Activated CD4-positive, alpha-beta T cell treated with anti-CD3 and anti-CD28 coated beads for 48 hours (primary cell): ENCODE measurements around the gene FGFR3.
"Not testable (repeated sequence)": the region's sequence is repeated elsewhere in the genome, so short reads cannot be mapped to it uniquely, and the experiment has no call there.

Experiments used
- DNase-seq: peaks from one replicate; pipeline ENCODE4 v3.0.0-alpha.2; 2020

FGFR3 gene

GRCh38 chr4:1821679-1822567 lies 28.8 kb downstream of the FGFR3 start:
- no peak for DNase-seq

GRCh38 chr4:1822568-1823544 lies 29.8 kb downstream of the FGFR3 start:
- no peak for DNase-seq

GRCh38 chr4:1823545-1823932 lies 30.4 kb downstream of the FGFR3 start:
- DNase-seq: no peak

- DNase-seq: no peak
These were observed 31.7 kb downstream of the FGFR3 start for GRCh38 chr4:1824746-1825145.

- no peak for DNase-seq
These were observed 32.2 kb downstream of the FGFR3 start for GRCh38 chr4:1825326-1825725.

- DNase-seq: no peak
These were observed 33.6 kb downstream of the FGFR3 start for GRCh38 chr4:1826531-1827350.

GRCh38 chr4:1830234-1830633 lies 37.1 kb downstream of the FGFR3 start:
- no peak for DNase-seq

- no peak for DNase-seq
These were observed 37.6 kb downstream of the FGFR3 start for GRCh38 chr4:1830642-1831228.

- DNase-seq: no peak
These were observed 38.2 kb downstream of the FGFR3 start for GRCh38 chr4:1831331-1831730.

GRCh38 chr4:1832690-1833089 lies 39.6 kb downstream of the FGFR3 start:
- no peak for DNase-seq

- no peak for DNase-seq
These were observed 40.4 kb downstream of the FGFR3 start for GRCh38 chr4:1833307-1834046.

- DNase-seq: no peak
These were observed 41.1 kb downstream of the FGFR3 start for GRCh38 chr4:1834047-1834775.

GRCh38 chr4:1835836-1836235 lies 42.7 kb downstream of the FGFR3 start:
- DNase-seq: not testable (repeated sequence)

- no peak for DNase-seq
These were observed 43.6 kb downstream of the FGFR3 start for GRCh38 chr4:1836650-1837049.

GRCh38 chr4:1837069-1837468 lies 44.0 kb downstream of the FGFR3 start:
- DNase-seq: no peak

- no peak for DNase-seq
These were observed 46.2 kb downstream of the FGFR3 start for GRCh38 chr4:1839282-1839681.

- no peak for DNase-seq
These were observed 48.3 kb downstream of the FGFR3 start for GRCh38 chr4:1841201-1841886.

GRCh38 chr4:1841887-1842210 lies 48.8 kb downstream of the FGFR3 start:
- DNase-seq: no peak

GRCh38 chr4:1842339-1842895 lies 49.3 kb downstream of the FGFR3 start:
- DNase-seq: no peak

GRCh38 chr4:1842993-1843448 lies 49.9 kb downstream of the FGFR3 start:
- DNase-seq: no peak
